ENCODE measurements around the gene STARD8.
A peak's percentile ranks its signal among the peaks of the same experiment; 100 is the strongest.
"Not testable (repeated sequence)": the region's sequence is repeated elsewhere in the genome, so short reads cannot be mapped to it uniquely, and the experiment has no call there.

STARD8 gene

DNA sequence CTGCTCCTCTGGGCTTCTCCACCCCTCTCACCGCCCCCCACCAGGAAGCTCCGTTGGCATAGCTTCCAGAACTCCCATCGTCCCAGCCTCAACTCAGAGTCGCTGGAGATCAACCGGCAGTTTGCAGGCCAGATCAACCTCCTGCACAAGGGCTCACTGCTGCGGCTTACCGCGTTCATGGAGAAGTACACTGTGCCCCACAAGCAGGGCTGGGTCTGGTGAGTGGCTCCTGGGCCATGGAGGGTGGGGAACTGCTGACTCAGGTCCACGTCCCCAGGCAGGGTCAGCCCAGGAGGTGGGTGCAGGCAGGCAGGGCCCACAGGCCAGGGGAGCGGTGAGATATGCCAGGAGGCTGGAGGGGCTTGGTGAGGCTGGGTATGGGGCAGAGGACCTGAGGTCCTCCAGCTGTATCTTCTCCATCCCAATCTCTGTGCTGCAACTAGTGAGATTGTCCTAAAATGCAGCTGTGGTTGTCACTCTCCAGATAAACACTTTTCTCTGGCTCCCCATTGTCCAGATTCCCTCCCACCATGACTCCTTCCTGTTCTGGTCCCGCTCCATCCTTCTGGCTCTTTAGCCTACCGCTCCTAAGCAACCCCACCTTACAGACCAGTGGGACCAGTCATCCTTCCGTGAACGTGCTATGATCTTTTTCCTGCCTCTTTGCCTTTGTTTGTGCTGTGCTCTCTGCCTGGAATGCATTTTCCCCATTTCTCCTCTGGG lies 71.9 kb downstream of the STARD8 start:
- no peak for DNase-seq

GRCh38 chrX:68719904-68720614 lies 72.6 kb downstream of the STARD8 start:
- DNase-seq: no peak

DNA sequence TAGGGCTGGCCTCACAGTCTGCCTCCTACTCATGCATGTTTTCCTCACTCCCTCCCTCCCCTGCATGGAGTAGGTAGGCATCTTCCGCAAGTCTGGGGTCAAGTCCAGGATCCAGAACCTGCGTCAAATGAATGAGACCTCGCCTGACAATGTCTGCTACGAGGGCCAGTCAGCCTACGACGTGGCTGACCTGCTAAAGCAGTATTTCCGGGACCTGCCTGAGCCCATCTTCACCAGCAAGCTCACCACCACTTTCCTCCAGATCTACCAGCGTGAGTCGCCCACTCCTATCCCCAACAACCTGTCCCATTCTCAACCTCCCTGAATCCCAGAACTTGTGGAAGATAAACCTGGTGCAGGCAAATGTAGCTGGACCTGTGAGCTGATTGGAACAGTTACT lies 73.4 kb downstream of the STARD8 start:
- DNase-seq: no peak

DNA sequence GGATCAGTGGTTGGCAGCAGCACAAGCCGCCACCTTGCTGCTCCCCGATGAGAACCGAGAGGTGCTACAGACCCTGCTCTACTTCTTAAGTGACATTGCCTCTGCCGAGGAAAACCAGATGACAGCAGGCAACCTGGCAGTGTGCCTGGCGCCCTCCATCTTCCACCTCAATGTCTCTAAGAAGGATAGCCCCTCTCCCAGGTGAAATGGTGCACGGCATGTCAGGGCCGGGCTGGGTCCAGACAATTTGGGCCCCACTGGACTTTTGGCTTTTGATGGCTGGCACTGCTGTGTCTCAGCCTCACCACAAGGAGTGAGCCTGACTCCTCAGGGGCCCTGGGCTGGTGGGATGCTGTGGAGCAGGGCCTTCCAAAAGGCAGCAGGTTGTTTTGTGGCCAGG lies 74.1 kb downstream of the STARD8 start:
- DNase-seq: no peak

DNA sequence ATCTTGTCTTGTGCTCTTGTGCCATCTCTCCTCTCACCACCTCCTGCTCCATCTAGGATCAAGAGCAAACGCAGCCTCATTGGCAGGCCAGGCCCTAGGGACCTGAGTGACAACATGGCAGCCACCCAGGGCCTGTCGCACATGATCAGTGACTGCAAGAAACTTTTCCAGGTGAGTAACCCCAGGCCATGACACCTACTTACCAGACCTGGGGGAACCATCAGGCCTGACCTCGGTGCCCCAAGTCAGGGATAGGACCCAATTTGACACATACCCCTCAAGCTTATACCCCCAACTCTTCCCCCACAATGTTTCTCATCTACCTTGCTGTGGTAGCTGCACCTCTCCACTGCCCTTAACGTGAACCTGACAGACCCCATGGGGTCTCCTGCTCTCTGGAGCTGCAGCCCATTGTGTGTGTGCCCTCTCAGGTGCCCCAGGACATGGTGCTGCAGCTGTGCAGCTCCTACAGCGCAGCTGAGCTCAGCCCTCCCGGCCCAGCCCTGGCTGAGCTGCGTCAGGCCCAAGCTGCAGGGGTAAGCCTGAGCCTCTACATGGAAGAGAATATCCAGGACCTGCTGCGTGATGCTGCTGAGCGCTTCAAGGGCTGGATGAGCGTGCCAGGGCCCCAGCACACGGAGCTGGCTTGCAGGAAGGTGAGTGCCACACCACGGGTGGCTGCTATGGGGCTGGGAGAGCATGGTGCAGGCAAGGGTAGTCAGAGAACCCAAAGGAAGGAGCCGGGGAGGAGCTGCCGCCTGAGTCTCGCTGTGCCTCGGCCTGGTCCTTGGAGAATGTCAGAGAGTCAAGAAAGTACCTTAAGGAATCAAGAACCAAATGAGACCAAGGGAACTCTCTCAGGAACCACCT lies 74.8 kb downstream of the STARD8 start:
- DNase-seq: no peak

GRCh38 chrX:68723491-68724155 lies 76.2 kb downstream of the STARD8 start:
- no peak for DNase-seq

DNA sequence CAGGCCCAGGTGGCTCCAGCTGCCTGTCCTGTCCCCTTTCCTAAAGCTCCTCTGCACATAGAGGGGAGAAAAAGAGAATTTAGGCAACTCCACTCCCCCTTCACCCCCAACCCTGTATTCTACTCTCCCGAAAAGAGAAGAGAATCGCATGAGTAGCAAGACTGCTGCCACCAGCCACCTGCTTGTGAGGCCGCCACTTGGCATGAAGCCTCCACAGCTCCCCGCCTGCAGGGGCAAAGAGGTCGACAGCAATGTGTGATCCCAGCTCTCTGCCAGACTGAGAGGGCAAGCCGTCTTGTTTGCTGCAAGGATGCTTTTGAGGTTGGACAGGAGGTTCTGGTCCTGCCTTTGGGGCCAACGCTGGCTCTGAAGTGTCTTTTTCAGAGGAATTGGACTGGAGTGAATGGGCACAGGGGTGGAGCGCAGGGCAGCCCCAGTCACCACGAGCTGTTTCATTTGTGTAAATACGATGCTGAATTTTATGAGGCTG lies 77.1 kb downstream of the STARD8 start:
- DNase-seq: no peak

DNA sequence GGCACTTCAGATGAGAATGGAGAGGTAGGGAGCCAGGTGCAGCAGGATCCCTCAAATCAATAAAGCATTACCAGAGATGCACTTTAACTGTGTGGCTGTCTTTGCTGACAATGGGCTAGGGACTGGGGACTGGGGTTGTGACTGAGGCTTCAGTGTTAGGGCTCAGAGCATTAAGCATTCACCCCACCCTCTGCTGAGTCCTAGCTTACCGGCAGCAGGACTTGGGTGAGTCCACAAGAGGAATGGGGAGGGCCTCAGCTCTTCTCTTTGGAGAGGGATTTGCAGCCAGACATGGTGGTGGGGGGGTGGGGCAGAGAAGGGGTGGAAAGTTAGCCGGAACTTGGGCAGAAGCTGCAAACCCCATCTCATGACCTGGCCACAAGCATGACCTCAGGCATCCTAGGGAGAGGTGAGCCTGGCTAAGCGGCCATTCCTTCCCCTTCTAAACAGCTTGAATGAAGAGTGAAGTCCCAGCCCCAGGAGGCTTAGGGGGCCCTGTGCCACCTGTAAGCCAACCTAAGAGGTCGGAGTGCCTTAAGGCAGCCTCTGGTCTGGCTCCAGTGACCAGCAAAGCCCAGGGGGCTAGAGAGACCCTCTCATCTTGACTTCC lies 78.4 kb downstream of the STARD8 start:
- no peak for DNase-seq

DNA sequence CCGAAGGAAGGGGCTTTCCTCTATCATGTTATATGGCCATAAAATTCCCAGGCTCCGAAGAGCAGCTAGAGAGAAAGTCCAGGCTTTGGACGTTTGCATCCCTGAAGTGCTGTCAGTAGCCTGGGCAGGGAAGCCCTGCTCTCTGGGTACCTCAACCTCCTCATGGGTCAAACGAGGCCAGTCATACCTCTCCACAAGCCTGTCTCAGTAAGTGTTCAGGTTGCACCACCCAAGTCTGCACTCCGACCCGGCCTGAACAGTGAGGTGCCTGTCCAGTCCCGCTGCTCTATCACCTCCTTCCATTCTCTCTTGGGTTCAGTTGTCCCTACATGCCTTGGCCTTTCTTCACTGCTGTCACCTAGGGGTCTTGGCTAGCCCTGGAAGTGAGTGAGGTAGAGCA lies 78.9 kb downstream of the STARD8 start:
- no peak for DNase-seq

DNA sequence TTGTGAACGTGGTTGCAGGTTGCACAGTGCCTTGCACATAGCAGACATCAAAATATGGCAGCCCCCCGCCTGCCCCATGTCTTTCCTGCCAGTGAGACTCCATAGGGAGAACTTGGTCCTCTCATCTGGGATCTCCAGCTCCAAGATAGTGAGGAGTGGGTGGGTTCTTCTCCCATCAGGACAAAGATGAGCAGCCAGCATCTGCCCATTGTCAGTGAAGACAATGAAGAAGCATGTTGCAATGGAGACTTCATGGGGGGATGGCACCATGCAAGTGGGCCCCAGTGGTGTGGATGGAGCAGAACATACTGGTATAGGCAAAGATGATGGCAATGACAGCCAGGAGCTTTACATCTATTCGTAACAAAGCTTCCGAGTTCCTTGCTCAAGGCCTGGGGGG lies 80.2 kb downstream of the STARD8 start:
- DNase-seq: no peak

DNA sequence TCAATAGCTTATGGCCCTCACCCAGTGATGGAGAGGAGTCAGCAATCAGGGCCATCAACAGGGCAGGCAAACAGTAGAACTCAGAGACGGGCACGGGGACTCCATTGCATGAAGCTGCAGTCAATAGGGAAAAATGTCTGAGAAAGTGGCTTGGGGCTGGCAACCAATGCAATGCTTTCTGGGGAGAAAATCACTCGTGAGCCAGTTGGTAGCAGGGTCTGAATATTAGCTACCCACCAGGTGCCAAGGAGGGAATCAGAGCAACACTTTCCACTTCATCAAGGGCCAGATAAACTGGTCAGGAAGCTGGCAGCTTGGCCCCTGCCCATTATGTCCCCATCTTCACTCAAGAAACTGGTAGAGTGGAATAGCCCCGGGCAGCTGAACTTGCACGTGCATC lies 80.7 kb downstream of the STARD8 start:
- no peak for DNase-seq

DNA sequence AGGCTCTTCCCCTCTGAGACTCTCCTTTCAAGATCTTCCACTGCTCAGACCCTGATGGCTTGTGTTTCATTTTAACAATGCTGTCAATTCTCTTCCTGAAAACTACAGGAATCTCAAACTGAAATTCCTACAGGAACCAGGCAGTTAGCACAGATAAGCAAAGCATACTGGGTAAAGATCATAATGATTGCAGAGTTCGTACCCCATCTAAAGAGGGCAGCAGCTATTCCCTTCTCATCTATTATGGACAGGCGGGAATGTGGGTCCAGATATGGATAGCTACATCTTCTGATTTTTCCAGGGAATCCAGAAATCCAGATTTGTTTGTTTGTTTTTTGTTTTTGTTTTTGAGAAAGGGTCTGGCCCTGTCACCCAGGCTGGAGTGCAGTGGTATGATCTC lies 83.8 kb downstream of the STARD8 start:
- DNase-seq: no peak

GRCh38 chrX:68732906-68733493 lies 85.5 kb downstream of the STARD8 start:
- peak; percentile 6 to 33 (median 7) for DNase-seq

DNA sequence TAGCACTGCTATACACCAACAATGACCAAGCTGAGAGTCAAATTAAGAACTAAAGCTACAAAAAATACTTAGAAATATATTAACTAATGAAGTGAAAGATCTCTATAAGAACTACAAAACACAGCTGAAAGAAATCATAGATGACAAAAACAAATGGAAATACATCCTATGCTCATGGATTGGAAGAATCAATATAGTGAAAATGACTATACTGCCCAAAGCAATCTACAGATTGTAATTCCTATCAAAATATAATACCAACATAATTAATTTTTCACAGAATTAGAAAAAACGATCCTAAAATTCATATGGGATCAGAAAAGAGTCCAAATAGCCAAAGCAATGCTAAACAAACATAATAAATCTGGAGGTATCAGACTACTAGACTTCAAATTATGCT lies 87.8 kb downstream of the STARD8 start:
- no peak for DNase-seq

- not testable (repeated sequence) for DNase-seq
These were observed 94.4 kb downstream of the STARD8 start for GRCh38 chrX:68741864-68742263.

DNA sequence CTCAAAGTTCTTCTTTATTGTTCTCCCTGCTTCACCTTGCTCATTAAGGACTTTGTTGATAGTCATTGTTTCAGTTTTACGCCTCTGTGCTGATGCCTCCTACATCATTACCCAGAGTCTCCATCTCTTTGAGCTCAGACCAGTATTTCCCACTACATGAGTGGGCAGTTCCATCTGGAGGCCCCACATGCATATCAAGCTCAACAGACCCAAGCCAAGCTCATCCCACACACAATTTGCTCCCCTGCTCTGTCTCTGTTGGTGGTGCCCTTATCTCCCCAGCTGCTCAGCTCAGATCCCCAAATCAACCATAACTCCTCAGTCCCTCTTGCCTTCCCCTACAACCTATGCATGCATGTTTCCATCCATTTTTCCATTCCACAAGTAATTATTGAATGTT lies 96.3 kb downstream of the STARD8 start:
- DNase-seq: no peak

DNA sequence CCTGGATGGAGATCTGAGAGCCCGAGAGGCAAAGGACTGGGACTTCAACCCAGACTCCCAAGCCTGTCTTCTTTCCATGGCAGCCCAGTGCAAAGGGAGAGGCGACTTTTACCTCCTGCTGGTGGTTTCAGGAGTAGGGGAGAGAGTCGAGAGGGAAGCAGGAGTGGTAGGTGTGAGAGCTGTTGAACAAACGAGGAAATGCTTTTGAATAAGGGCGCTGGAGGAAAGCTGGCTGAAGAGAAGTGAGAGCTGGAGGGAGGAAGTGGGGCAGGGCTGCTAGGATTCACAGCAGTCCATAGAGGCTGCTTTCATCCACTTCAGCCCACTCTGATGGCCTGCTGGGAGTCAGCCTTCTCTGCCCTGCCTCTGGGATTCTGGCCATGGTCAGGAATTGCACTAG lies 99.5 kb downstream of the STARD8 start:
- no peak for DNase-seq

DNA sequence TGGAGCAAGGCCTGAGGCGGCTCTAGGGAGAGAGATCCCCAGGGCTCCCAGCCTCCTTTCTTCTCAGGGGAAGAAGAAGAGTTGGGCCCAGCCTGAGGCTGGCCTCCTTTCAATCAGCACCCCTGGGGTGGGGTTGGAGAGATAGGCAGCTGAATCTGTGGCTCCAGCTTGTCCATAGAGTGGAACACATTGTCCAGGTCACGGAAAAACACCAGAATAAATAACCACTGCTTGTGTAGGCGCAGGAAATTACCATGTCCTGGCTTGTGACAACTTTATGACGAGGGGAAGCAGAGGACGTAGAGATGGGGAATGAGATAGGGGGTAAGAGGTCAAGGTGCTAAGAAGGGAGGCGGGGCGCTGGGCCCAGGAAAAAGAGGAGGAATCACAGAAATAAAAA lies 100.6 kb downstream of the STARD8 start:
- no peak for DNase-seq

GRCh38 chrX:68749426-68749825 lies 102.0 kb downstream of the STARD8 start:
- DNase-seq: no peak

DNA sequence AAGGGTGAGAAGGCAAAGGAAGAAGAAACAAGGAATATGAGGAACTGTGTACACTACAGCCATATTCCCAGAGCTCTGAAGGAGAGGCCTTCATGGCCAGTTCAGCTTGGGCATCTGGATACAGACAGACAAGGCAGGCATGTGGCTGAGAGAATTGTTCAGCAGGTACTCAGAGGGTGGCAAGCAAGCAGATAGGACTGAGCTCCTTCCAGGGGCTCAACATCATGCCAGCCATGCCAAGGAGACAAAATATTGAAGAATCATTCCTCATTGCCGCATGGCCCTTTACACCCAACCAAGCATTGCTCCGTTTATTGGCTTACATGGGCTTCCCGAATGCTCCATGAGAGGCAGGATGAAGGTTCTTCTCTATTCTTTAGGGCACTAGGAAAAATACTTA lies 102.8 kb downstream of the STARD8 start:
- no peak for DNase-seq

GRCh38 chrX:68751372-68751771 lies 103.9 kb downstream of the STARD8 start:
- DNase-seq: no peak

DNA sequence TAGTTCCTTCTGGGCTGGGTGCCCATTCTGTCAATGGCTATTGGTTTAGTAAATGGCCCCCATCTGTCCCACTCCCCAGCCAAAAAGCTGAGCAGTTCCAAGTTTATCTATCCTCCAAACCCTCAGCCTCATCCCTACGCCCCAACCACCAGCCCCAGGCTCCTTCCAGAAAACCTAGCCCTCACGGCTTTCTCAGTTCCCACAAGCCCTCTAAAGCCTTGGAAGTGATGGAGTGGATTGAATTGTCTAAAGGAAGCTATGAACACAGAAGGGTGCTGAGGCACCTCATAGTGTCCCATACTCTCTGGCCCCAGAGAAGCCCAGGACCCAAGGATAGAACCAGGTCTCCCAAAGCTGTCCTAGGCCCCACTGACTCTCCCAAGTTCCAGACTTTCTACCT lies 105.8 kb downstream of the STARD8 start:
- no peak for DNase-seq

Measured in NCI-H1417 (cell line).